SJSA1 (cell line): ENCODE results near the gene ATP2C2. TPM values are rescaled to one million over a fixed set of nuclear protein-coding genes. Genes with fewer than 3 reads are reported as not detected.

Experiments used
- DNase-seq, 2 experiments: peaks; one replicate each; pipeline ENCODE4 v3.0.0-alpha.2; 2015 to 2020; ENCODE audit warnings: low spot score in 2 of 2, low read depth in 1 of 2
- H3K27ac ChIP-seq: fragments of 250-450 bp; sonication (Bioruptor Pico); 2 replicates; pipeline ENCODE4 v1.5.1; 2020; ENCODE audit warnings: mild to moderate bottlenecking, moderate library complexity
- H3K27me3 ChIP-seq: fragments of 250-450 bp; sonication (Bioruptor Pico); replicated peaks from 2 replicates; pipeline ENCODE4 v1.5.1; 2020; ENCODE audit warnings: mild to moderate bottlenecking, moderate library complexity
- H3K36me3 ChIP-seq: fragments of 250-450 bp; sonication (Bioruptor Pico); 2 replicates; pipeline ENCODE4 v1.5.1; 2020; ENCODE audit warnings: mild to moderate bottlenecking
- H3K4me1 ChIP-seq: fragments of 250-450 bp; sonication (Bioruptor Pico); replicated peaks from 2 replicates; pipeline ENCODE4 v1.6.1; 2021; ENCODE audit warnings: mild to moderate bottlenecking
- H3K4me3 ChIP-seq: fragments of 250-450 bp; sonication (Bioruptor Pico); 2 replicates; pipeline ENCODE4 v1.5.1; 2020; ENCODE audit warnings: mild to moderate bottlenecking
- H3K9me3 ChIP-seq: fragments of 250-450 bp; sonication (Bioruptor Pico); replicated peaks from 2 replicates; pipeline ENCODE4 v1.5.1; 2020; ENCODE audit warnings: mild to moderate bottlenecking
- total RNA-seq: library from RNA; depleted of rRNA; stranded (reverse); fragments of >200 nt; shearing (Covaris generic); gene quantifications from 2 replicates; pipeline ENCODE4 v1.2.3, GENCODE V29; 2014

ATP2C2 gene
- total RNA-seq, 1 experiment from 2014 or later: not detected

GRCh38 chr16:84499638-84500037 is 131.3 kb downstream of the ATP2C2 start:
- H3K36me3 ChIP-seq: peaks cover 56% of the 10 kb centered on the region
- H3K27ac ChIP-seq: no peak overlapping the region
- no peaks in the 10 kb centered on the region for H3K27me3 ChIP-seq
- no peak for DNase-seq
- peaks cover 52% of the 10 kb centered on the region for H3K4me1 ChIP-seq
- H3K4me3 ChIP-seq: no peak overlapping the region
- H3K9me3 ChIP-seq: no peaks in the 10 kb centered on the region

GRCh38 chr16:84500531-84500930 is 132.2 kb downstream of the ATP2C2 start:
- Histone ChIP-seq H3K27ac (no peak overlapping the region), H3K4me3 (no peak overlapping the region), H3K4me1 (peaks cover 61% of the 10 kb centered on the region), H3K27me3 (no peaks in the 10 kb centered on the region), H3K36me3 (peaks cover 47% of the 10 kb centered on the region), H3K9me3 (no peaks in the 10 kb centered on the region)
- peak in 1 of 2 experiments; percentile 31 for DNase-seq

GRCh38 chr16:84501077-84501735 is 132.9 kb downstream of the ATP2C2 start:
- Histone ChIP-seq H3K4me1 (peaks cover 67% of the 10 kb centered on the region), H3K27ac (no peak overlapping the region), H3K27me3 (no peaks in the 10 kb centered on the region), H3K4me3 (no peak overlapping the region), H3K36me3 (peaks cover 40% of the 10 kb centered on the region), H3K9me3 (no peaks in the 10 kb centered on the region)
- DNase-seq: peak in 1 of 2 experiments; percentile 69

GRCh38 chr16:84502075-84502474 is 133.7 kb downstream of the ATP2C2 start:
- peak in 1 of 2 experiments; percentile 32 for DNase-seq
- peaks cover 31% of the 10 kb centered on the region for H3K36me3 ChIP-seq
- H3K27me3 ChIP-seq: no peaks in the 10 kb centered on the region
- no peaks in the 10 kb centered on the region for H3K9me3 ChIP-seq
- H3K27ac ChIP-seq: peak overlapping the region; percentile 12; the same call in 1 of the 2 replicates
- peaks cover 74% of the 10 kb centered on the region for H3K4me1 ChIP-seq
- no peak overlapping the region for H3K4me3 ChIP-seq

GRCh38 chr16:84502581-84502980 is 134.2 kb downstream of the ATP2C2 start:
- Histone ChIP-seq H3K4me1 (peaks cover 80% of the 10 kb centered on the region), H3K4me3 (no peak overlapping the region), H3K9me3 (no peaks in the 10 kb centered on the region), H3K27me3 (no peaks in the 10 kb centered on the region), H3K27ac (peak overlapping the region; percentile 12; the same call in 1 of the 2 replicates), H3K36me3 (peaks cover 26% of the 10 kb centered on the region)
- DNase-seq: peak in 1 of 2 experiments; percentile 45

- Histone ChIP-seq H3K27ac (peak overlapping the region; percentile 62), H3K27me3 (no peaks in the 10 kb centered on the region), H3K36me3 (peaks cover 18% of the 10 kb centered on the region), H3K4me1 (peaks cover 80% of the 10 kb centered on the region), H3K9me3 (no peaks in the 10 kb centered on the region), H3K4me3 (peak overlapping the region; percentile 61)
- DNase-seq: peak in 1 of 2 experiments; percentile 61
These were observed 135.5 kb downstream of the ATP2C2 start for GRCh38 chr16:84503751-84504395.

- H3K4me1 ChIP-seq: peaks cover 73% of the 10 kb centered on the region
- H3K27me3 ChIP-seq: no peaks in the 10 kb centered on the region
- peaks cover 17% of the 10 kb centered on the region for H3K36me3 ChIP-seq
- H3K9me3 ChIP-seq: no peaks in the 10 kb centered on the region
- H3K27ac ChIP-seq: peak within 1 kb of the TSS; percentile 70
- peak within 1 kb of the TSS; percentile 61 for H3K4me3 ChIP-seq
- DNase-seq: peak; percentile 99 to 100
These were observed 136.3 kb downstream of the ATP2C2 start, which contains the start of gene MEAK7 for GRCh38 chr16:84504420-84505248. TSS of gene MEAK7 (minus strand) at chr16:84504659. CDS start at chr16:84498086, 6,573 bp downstream.

- no peak for DNase-seq
- H3K27ac ChIP-seq: peak overlapping the region; percentile 70
- H3K27me3 ChIP-seq: no peaks in the 10 kb centered on the region
- peak overlapping the region; percentile 61 for H3K4me3 ChIP-seq
- peaks cover 8% of the 10 kb centered on the region for H3K36me3 ChIP-seq
- H3K9me3 ChIP-seq: no peaks in the 10 kb centered on the region
- H3K4me1 ChIP-seq: peaks cover 67% of the 10 kb centered on the region
These were observed 137.2 kb downstream of the ATP2C2 start for GRCh38 chr16:84505249-84506187.

GRCh38 chr16:84507011-84507982 is 139.0 kb downstream of the ATP2C2 start:
- Histone ChIP-seq H3K27ac (peak overlapping the region; percentile 37), H3K4me1 (peaks cover 62% of the 10 kb centered on the region), H3K9me3 (no peaks in the 10 kb centered on the region), H3K27me3 (no peaks in the 10 kb centered on the region), H3K36me3 (peaks cover under 1% of the 10 kb centered on the region; the same call in 1 of the 2 replicates), H3K4me3 (no peak overlapping the region)
- no peak for DNase-seq

- no peaks in the 10 kb centered on the region for H3K36me3 ChIP-seq
- no peak overlapping the region for H3K4me3 ChIP-seq
- H3K27ac ChIP-seq: no peak overlapping the region
- no peak for DNase-seq
- H3K4me1 ChIP-seq: peaks cover 62% of the 10 kb centered on the region
- no peaks in the 10 kb centered on the region for H3K9me3 ChIP-seq
- H3K27me3 ChIP-seq: no peaks in the 10 kb centered on the region
These were observed 140.2 kb downstream of the ATP2C2 start for GRCh38 chr16:84508502-84508901.

- H3K9me3 ChIP-seq: no peaks in the 10 kb centered on the region
- DNase-seq: no peak
- H3K27ac ChIP-seq: no peak overlapping the region
- no peaks in the 10 kb centered on the region for H3K27me3 ChIP-seq
- peaks cover 60% of the 10 kb centered on the region for H3K4me1 ChIP-seq
- no peaks in the 10 kb centered on the region for H3K36me3 ChIP-seq
- no peak overlapping the region for H3K4me3 ChIP-seq
These were observed 141.0 kb downstream of the ATP2C2 start for GRCh38 chr16:84509032-84509950.
